Neural progenitor cell (in vitro differentiated cells): ENCODE measurements around the gene NINL. TPM values are rescaled to one million over a fixed set of nuclear protein-coding genes. Genes with fewer than 3 reads are reported as not detected.

Experiments used
- DNase-seq: peaks from one replicate; pipeline ENCODE4 v3.0.0-alpha.2; 2016; ENCODE audit warnings: low spot score
- H2AFZ ChIP-seq: fragments of 200-600 bp; sonication (generic); replicated peaks from 2 replicates; pipeline ENCODE4 v1.6.1; 2016; ENCODE audit warnings: antibody characterized with exemption
- H3F3A ChIP-seq: fragments of 200-600 bp; sonication (generic); 2 replicates; pipeline ENCODE4 v1.6.1; 2016; ENCODE audit warnings: antibody characterized with exemption, low read depth
- H3K27ac ChIP-seq: fragments of 200-600 bp; sonication (generic); 2 replicates; pipeline ENCODE4 v1.5.1; 2016; ENCODE audit warnings: mild to moderate bottlenecking
- H3K27me3 ChIP-seq: fragments of 200-600 bp; sonication (generic); 2 replicates; pipeline ENCODE4 v1.6.1; 2016; ENCODE audit warnings: mild to moderate bottlenecking, moderate library complexity
- H3K36me3 ChIP-seq: fragments of 200-600 bp; sonication (generic); 2 replicates; pipeline ENCODE4 v1.5.1; 2016
- H3K4me1 ChIP-seq: fragments of 200-600 bp; sonication (generic); 2 replicates; pipeline ENCODE4 v1.6.1; 2016; ENCODE audit warnings: mixed run types
- H3K4me2 ChIP-seq: fragments of 200-600 bp; sonication (generic); 2 replicates; pipeline ENCODE4 v1.6.1; 2016
- H3K4me3 ChIP-seq: fragments of 200-600 bp; sonication (generic); 2 replicates; pipeline ENCODE4 v1.5.1; 2016
- H3K79me2 ChIP-seq: fragments of 200-600 bp; sonication (generic); 2 replicates; pipeline ENCODE4 v1.6.1; 2016; ENCODE audit warnings: low read depth
- H3K9ac ChIP-seq: fragments of 200-600 bp; sonication (generic); 2 replicates; pipeline ENCODE4 v1.6.1; 2016
- H3K9me3 ChIP-seq: fragments of 200-600 bp; sonication (generic); 2 replicates; pipeline ENCODE4 v1.5.1; 2016; ENCODE audit warnings: low read depth
- H4K20me1 ChIP-seq: fragments of 200-600 bp; sonication (generic); 2 replicates; pipeline ENCODE4 v1.6.1; 2016; ENCODE audit warnings: low read depth
- H3K27ac Mint-ChIP-seq: 3 replicates; pipeline ENCODE4 v1.8.0; 2021; ENCODE audit warnings: mixed read lengths
- H3K27me3 Mint-ChIP-seq: 2 replicates; pipeline ENCODE4 v1.8.0; 2022; ENCODE audit warnings: low read depth, mild to moderate bottlenecking, inconsistent platforms, moderate library complexity, mixed read lengths; ENCODE audit not compliant: insufficient read depth
- H3K36me3 Mint-ChIP-seq: 3 replicates; pipeline ENCODE4 v1.8.0; 2021; ENCODE audit warnings: mixed read lengths
- H3K4me1 Mint-ChIP-seq: 3 replicates; pipeline ENCODE4 v1.8.0; 2021; ENCODE audit warnings: mixed read lengths
- H3K4me3 Mint-ChIP-seq: 3 replicates; pipeline ENCODE4 v1.8.0; 2021; ENCODE audit warnings: mild to moderate bottlenecking, moderate library complexity, mixed read lengths
- H3K9me3 Mint-ChIP-seq: 3 replicates; pipeline ENCODE4 v1.8.0; 2020; ENCODE audit warnings: mixed read lengths
- CTCF ChIP-seq: fragments of 200-600 bp; sonication (generic); IDR thresholded peaks from 2 replicates; pipeline ENCODE4 v1.5.1; 2017; ENCODE audit warnings: antibody characterized with exemption, mild to moderate bottlenecking
- EZH2 ChIP-seq: fragments of 200-600 bp; sonication (generic); IDR thresholded peaks from 2 replicates; pipeline ENCODE4 v1.6.1; 2017; ENCODE audit warnings: antibody characterized with exemption, mild to moderate bottlenecking, moderate library complexity
- EZH2phosphoT487 ChIP-seq: fragments of 200-600 bp; sonication (generic); IDR thresholded peaks from 2 replicates; pipeline ENCODE4 v1.6.1; 2017; ENCODE audit warnings: antibody characterized with exemption
- total RNA-seq: library from RNA; depleted of rRNA; stranded (reverse); fragments of >200 nt; gene quantifications from 2 replicates; pipeline ENCODE4 v1.2.3, GENCODE V29; 2015; ENCODE audit warnings: low replicate concordance

NINL gene
- total RNA-seq, 1 donor from 2014 or later: 21.5 TPM

GRCh38 chr20:25529295-25529951, 55.9 kb downstream of the NINL start:
- H3K27me3 ChIP-seq: no peaks in the 10 kb centered on the region
- H3F3A ChIP-seq: no peaks in the 10 kb centered on the region
- H3K9ac ChIP-seq: no peak overlapping the region
- no peak overlapping the region for H3K27ac ChIP-seq
- H3K36me3 ChIP-seq: no peaks in the 10 kb centered on the region
- Mint-ChIP-seq H3K27ac (no peak overlapping the region), H3K36me3 (peaks cover 27% of the 10 kb centered on the region), H3K27me3 (no peaks in the 10 kb centered on the region), H3K4me1 (peaks cover 43% of the 10 kb centered on the region), H3K9me3 (no peaks in the 10 kb centered on the region), H3K4me3 (no peak overlapping the region)
- peaks cover 55% of the 10 kb centered on the region for H3K79me2 ChIP-seq
- no peak for TF ChIP-seq CTCF
- no peak for TF ChIP-seq EZH2phosphoT487
- TF ChIP-seq EZH2: no peak
- peaks cover 7% of the 10 kb centered on the region for H3K4me1 ChIP-seq
- H3K4me3 ChIP-seq: no peak overlapping the region
- no peak for DNase-seq
- no peaks in the 10 kb centered on the region for H3K9me3 ChIP-seq
- no peak overlapping the region for H3K4me2 ChIP-seq
- H2AFZ ChIP-seq: no peak overlapping the region
- peaks cover 20% of the 10 kb centered on the region for H4K20me1 ChIP-seq

- H3K79me2 ChIP-seq: peaks cover 47% of the 10 kb centered on the region
- H3K27me3 Mint-ChIP-seq: no peaks in the 10 kb centered on the region
- H3K4me3 Mint-ChIP-seq: no peak overlapping the region
- H3K9me3 ChIP-seq: no peaks in the 10 kb centered on the region
- H3K27ac ChIP-seq: no peak overlapping the region
- H3K9me3 Mint-ChIP-seq: no peaks in the 10 kb centered on the region
- H3K4me3 ChIP-seq: no peak overlapping the region
- peaks cover 31% of the 10 kb centered on the region for H3K4me1 Mint-ChIP-seq
- no peak overlapping the region for H3K27ac Mint-ChIP-seq
- no peaks in the 10 kb centered on the region for H3K4me1 ChIP-seq
- H3K27me3 ChIP-seq: no peaks in the 10 kb centered on the region
- peaks cover 33% of the 10 kb centered on the region for H3K36me3 Mint-ChIP-seq
- DNase-seq: no peak
- peaks cover 6% of the 10 kb centered on the region for H4K20me1 ChIP-seq
- no peak overlapping the region for H2AFZ ChIP-seq
- H3F3A ChIP-seq: no peaks in the 10 kb centered on the region
- no peak overlapping the region for H3K9ac ChIP-seq
- H3K36me3 ChIP-seq: no peaks in the 10 kb centered on the region
- H3K4me2 ChIP-seq: no peak overlapping the region
- TF ChIP-seq EZH2: no peak
- no peak for TF ChIP-seq EZH2phosphoT487
Observed at GRCh38 chr20:25527949-25528348, 57.4 kb downstream of the NINL start.

GRCh38 chr20:25526446-25526845, 58.9 kb downstream of the NINL start:
- no peak for DNase-seq
- Mint-ChIP-seq H3K27me3 (no peaks in the 10 kb centered on the region), H3K36me3 (peaks cover 48% of the 10 kb centered on the region), H3K27ac (no peak overlapping the region), H3K9me3 (peaks cover 9% of the 10 kb centered on the region), H3K4me3 (no peak overlapping the region), H3K4me1 (peaks cover 17% of the 10 kb centered on the region)
- Histone ChIP-seq H3K4me3 (no peak overlapping the region), H4K20me1 (no peaks in the 10 kb centered on the region), H3K9ac (no peak overlapping the region), H3K27me3 (no peaks in the 10 kb centered on the region), H3K79me2 (peaks cover 33% of the 10 kb centered on the region), H3K4me1 (no peaks in the 10 kb centered on the region), H3K36me3 (no peaks in the 10 kb centered on the region), H3K27ac (no peak overlapping the region), H3F3A (no peaks in the 10 kb centered on the region), H2AFZ (no peak overlapping the region), H3K4me2 (no peak overlapping the region), H3K9me3 (no peaks in the 10 kb centered on the region)
- TF ChIP-seq EZH2phosphoT487 (no peak), CTCF (no peak), EZH2 (no peak)

GRCh38 chr20:25525867-25526266, 59.5 kb downstream of the NINL start:
- H3K36me3 ChIP-seq: no peaks in the 10 kb centered on the region
- no peaks in the 10 kb centered on the region for H3F3A ChIP-seq
- no peaks in the 10 kb centered on the region for H3K27me3 ChIP-seq
- no peak for DNase-seq
- Mint-ChIP-seq H3K4me3 (no peak overlapping the region), H3K27me3 (no peaks in the 10 kb centered on the region), H3K4me1 (peaks cover 12% of the 10 kb centered on the region), H3K36me3 (peaks cover 54% of the 10 kb centered on the region), H3K27ac (no peak overlapping the region), H3K9me3 (peaks cover 11% of the 10 kb centered on the region)
- no peak overlapping the region for H2AFZ ChIP-seq
- no peak overlapping the region for H3K9ac ChIP-seq
- no peaks in the 10 kb centered on the region for H3K4me1 ChIP-seq
- no peak overlapping the region for H3K27ac ChIP-seq
- H3K4me2 ChIP-seq: no peak overlapping the region
- no peaks in the 10 kb centered on the region for H4K20me1 ChIP-seq
- H3K9me3 ChIP-seq: no peaks in the 10 kb centered on the region
- TF ChIP-seq CTCF (no peak), EZH2 (no peak), EZH2phosphoT487 (no peak)
- peaks cover 32% of the 10 kb centered on the region for H3K79me2 ChIP-seq
- no peak overlapping the region for H3K4me3 ChIP-seq
